ACC112 (cell line): ENCODE measurements around the gene KIF5C.
A peak's percentile ranks its signal among the peaks of the same experiment; 100 is the strongest.

Experiments used
- H2AFZ ChIP-seq: fragments of 200-600 bp; sonication (generic); one replicate; pipeline ENCODE4 v1.6.0; 2017; ENCODE audit warnings: antibody characterized with exemption, low read length; ENCODE audit not compliant: unreplicated experiment
- H3K27ac ChIP-seq: fragments of 200-600 bp; sonication (generic); 2 replicates; pipeline ENCODE4 v1.5.1; 2014; ENCODE audit warnings: low read depth, mild to moderate bottlenecking, antibody characterized with exemption, low read length, moderate library complexity
- H3K27me3 ChIP-seq: fragments of 200-600 bp; sonication (generic); 2 replicates; pipeline ENCODE4 v1.6.1; 2014; ENCODE audit warnings: mild to moderate bottlenecking, antibody characterized with exemption, low read length, moderate library complexity, mixed read lengths; ENCODE audit not compliant: insufficient read depth
- H3K36me3 ChIP-seq: fragments of 200-600 bp; sonication (generic); 2 replicates; pipeline ENCODE4 v1.6.1; 2016; ENCODE audit warnings: mild to moderate bottlenecking, antibody characterized with exemption, low read length, moderate library complexity, mixed read lengths; ENCODE audit not compliant: insufficient read depth
- H3K4me1 ChIP-seq: fragments of 200-600 bp; sonication (generic); one replicate; pipeline ENCODE4 v1.6.1; 2016; ENCODE audit warnings: low read length, mixed read lengths; ENCODE audit not compliant: insufficient read depth, unreplicated experiment, control insufficient read depth
- H3K4me3 ChIP-seq: fragments of 200-600 bp; sonication (generic); 2 replicates; pipeline ENCODE4 v1.5.1; 2014; ENCODE audit warnings: mild to moderate bottlenecking, low read depth, low read length
- H3K79me2 ChIP-seq: fragments of 200-600 bp; sonication (generic); one replicate; pipeline ENCODE4 v1.6.0; 2016; ENCODE audit warnings: low read length; ENCODE audit not compliant: control insufficient read depth, unreplicated experiment, insufficient read depth

KIF5C gene

GRCh38 chr2:149038442-149039212 lies 163.6 kb downstream of the KIF5C start, which contains the start of gene LYPD6B:
Gene LYPD6B, plus strand, starts transcription at chr2:149038699. Its CDS starts 92,250 bp downstream, at chr2:149130949.
- H3K4me1 ChIP-seq = no peaks in the 10 kb centered on the region
- H3K27ac ChIP-seq = no peak within 1 kb of the TSS
- peak within 1 kb of the TSS; percentile 36 for H2AFZ ChIP-seq
- peak within 1 kb of the TSS; percentile 64; the same call in 1 of the 2 replicates for H3K4me3 ChIP-seq
- H3K79me2 ChIP-seq = no peaks in the 10 kb centered on the region
- H3K36me3 ChIP-seq = no peaks in the 10 kb centered on the region
- peaks cover 49% of the 10 kb centered on the region for H3K27me3 ChIP-seq

- H3K79me2 ChIP-seq = no peaks in the 10 kb centered on the region
- no peaks in the 10 kb centered on the region for H3K36me3 ChIP-seq
- H3K4me3 ChIP-seq = peak overlapping the region; percentile 64; the same call in 1 of the 2 replicates
- H3K4me1 ChIP-seq = no peaks in the 10 kb centered on the region
- peaks cover 49% of the 10 kb centered on the region for H3K27me3 ChIP-seq
- H3K27ac ChIP-seq = no peak overlapping the region
- no peak overlapping the region for H2AFZ ChIP-seq
Observed at GRCh38 chr2:149039213-149039724, 164.2 kb downstream of the KIF5C start.

GRCh38 chr2:149040451-149040850 lies 165.4 kb downstream of the KIF5C start:
- Histone ChIP-seq H3K79me2 (no peaks in the 10 kb centered on the region), H3K36me3 (no peaks in the 10 kb centered on the region), H3K27ac (no peak overlapping the region), H3K4me3 (no peak overlapping the region), H3K4me1 (no peaks in the 10 kb centered on the region), H2AFZ (no peak overlapping the region), H3K27me3 (peaks cover 43% of the 10 kb centered on the region)

GRCh38 chr2:149041482-149041881 lies 166.5 kb downstream of the KIF5C start:
- Histone ChIP-seq H3K27me3 (peaks cover 37% of the 10 kb centered on the region), H3K4me3 (no peak overlapping the region), H3K36me3 (no peaks in the 10 kb centered on the region), H3K27ac (no peak overlapping the region), H3K4me1 (no peaks in the 10 kb centered on the region), H2AFZ (no peak overlapping the region), H3K79me2 (no peaks in the 10 kb centered on the region)

- H2AFZ ChIP-seq = no peak overlapping the region
Observed at GRCh38 chr2:149042881-149043280, 167.9 kb downstream of the KIF5C start.

GRCh38 chr2:149044500-149044899 lies 169.5 kb downstream of the KIF5C start:
- Histone ChIP-seq H3K4me3 (no peak overlapping the region), H3K27ac (no peak overlapping the region), H2AFZ (no peak overlapping the region), H3K27me3 (peaks cover 9% of the 10 kb centered on the region), H3K79me2 (no peaks in the 10 kb centered on the region), H3K4me1 (no peaks in the 10 kb centered on the region), H3K36me3 (no peaks in the 10 kb centered on the region)

More at GRCh38 chr2:149042881-149043280, 167.9 kb downstream of the KIF5C start:
- Histone ChIP-seq H3K4me1 (no peaks in the 10 kb centered on the region), H3K27me3 (peaks cover 24% of the 10 kb centered on the region), H3K27ac (no peak overlapping the region), H3K4me3 (no peak overlapping the region), H3K36me3 (no peaks in the 10 kb centered on the region), H3K79me2 (no peaks in the 10 kb centered on the region)

- H3K36me3 ChIP-seq = no peaks in the 10 kb centered on the region
Observed at GRCh38 chr2:149047118-149047517, 172.1 kb downstream of the KIF5C start.

GRCh38 chr2:149049142-149049541 lies 174.1 kb downstream of the KIF5C start:
- Histone ChIP-seq H3K36me3 (no peaks in the 10 kb centered on the region), H3K27me3 (no peaks in the 10 kb centered on the region), H2AFZ (no peak overlapping the region), H3K79me2 (no peaks in the 10 kb centered on the region), H3K4me1 (no peaks in the 10 kb centered on the region), H3K4me3 (no peak overlapping the region), H3K27ac (no peak overlapping the region)

More at GRCh38 chr2:149047118-149047517, 172.1 kb downstream of the KIF5C start:
- no peak overlapping the region for H3K27ac ChIP-seq
- no peaks in the 10 kb centered on the region for H3K4me1 ChIP-seq
- H3K79me2 ChIP-seq = no peaks in the 10 kb centered on the region
- H2AFZ ChIP-seq = no peak overlapping the region
- no peak overlapping the region for H3K4me3 ChIP-seq
- H3K27me3 ChIP-seq = no peaks in the 10 kb centered on the region

GRCh38 chr2:149050188-149050587 lies 175.2 kb downstream of the KIF5C start:
- H3K36me3 ChIP-seq = no peaks in the 10 kb centered on the region
- no peaks in the 10 kb centered on the region for H3K27me3 ChIP-seq
- H3K4me1 ChIP-seq = no peaks in the 10 kb centered on the region
- H3K4me3 ChIP-seq = no peak overlapping the region
- H2AFZ ChIP-seq = no peak overlapping the region
- no peak overlapping the region for H3K27ac ChIP-seq
- H3K79me2 ChIP-seq = no peaks in the 10 kb centered on the region

- Histone ChIP-seq H2AFZ (no peak overlapping the region), H3K4me1 (no peaks in the 10 kb centered on the region), H3K27me3 (no peaks in the 10 kb centered on the region), H3K4me3 (no peak overlapping the region), H3K36me3 (no peaks in the 10 kb centered on the region), H3K27ac (no peak overlapping the region), H3K79me2 (no peaks in the 10 kb centered on the region)
Observed at GRCh38 chr2:149055751-149056150, 180.7 kb downstream of the KIF5C start.
